ENCODE measurements around the gene LRBA. TPM values are rescaled to one million over a fixed set of nuclear protein-coding genes. Genes with fewer than 3 reads are reported as not detected.
"Not testable (repeated sequence)": the region's sequence is repeated elsewhere in the genome, so short reads cannot be mapped to it uniquely, and the experiment has no call there.

Gene LRBA
- total RNA-seq, 1 donor from 2014 or later, result 68.0 TPM

- Histone ChIP-seq H3K4me3 (no peak overlapping the region), H3K4me1 (no peaks in the 10 kb centered on the region), H3K9me3 (no peaks in the 10 kb centered on the region), H3K36me3 (no peaks in the 10 kb centered on the region), H3K27ac (no peak overlapping the region), H3K27me3 (no peaks in the 10 kb centered on the region)
- intact Hi-C loops (cut with DNase I), result no loop called here
- no peak for DNase-seq (ENCODE audit: extremely low spot score in 2 of 2)
- no peak for TF ChIP-seq POLR2A (IDR thresholded peaks at IDR 0.05)
- TF ChIP-seq POLR2AphosphoS5 (IDR thresholded peaks at IDR 0.05; ENCODE audit: insufficient read depth in 1 of 2, low read depth in 1 of 2), result no peak
- TF ChIP-seq CTCF (IDR thresholded peaks at IDR 0.05), result no peak
These were observed 20.8 kb upstream of the LRBA start for GRCh38 chr4:151035911-151036310.

GRCh38 chr4:151035328-151035727 is 20.2 kb upstream of the LRBA start:
- Histone ChIP-seq H3K4me1 (no peaks in the 10 kb centered on the region), H3K4me3 (no peak overlapping the region), H3K27me3 (no peaks in the 10 kb centered on the region), H3K36me3 (no peaks in the 10 kb centered on the region), H3K27ac (no peak overlapping the region), H3K9me3 (no peaks in the 10 kb centered on the region)
- no peak for DNase-seq (ENCODE audit: extremely low spot score in 2 of 2)
- no peak for TF ChIP-seq POLR2AphosphoS5 (IDR thresholded peaks at IDR 0.05; ENCODE audit: insufficient read depth in 1 of 2, low read depth in 1 of 2)
- no peak for TF ChIP-seq CTCF (IDR thresholded peaks at IDR 0.05)
- no peak for TF ChIP-seq POLR2A (IDR thresholded peaks at IDR 0.05)
- intact Hi-C loops (cut with DNase I), result no loop called here

GRCh38 chr4:151034829-151035228 is 19.7 kb upstream of the LRBA start:
- no peaks in the 10 kb centered on the region for H3K36me3 ChIP-seq
- DNase-seq (ENCODE audit: extremely low spot score in 2 of 2), result no peak
- intact Hi-C loops (cut with DNase I), result no loop called here

GRCh38 chr4:151031831-151032605 is 16.9 kb upstream of the LRBA start:
- no peak for TF ChIP-seq POLR2AphosphoS5 (IDR thresholded peaks at IDR 0.05; ENCODE audit: insufficient read depth in 1 of 2, low read depth in 1 of 2)
- no peak for TF ChIP-seq CTCF (IDR thresholded peaks at IDR 0.05)
- no peak for TF ChIP-seq POLR2A (IDR thresholded peaks at IDR 0.05)
- no peak for DNase-seq (ENCODE audit: extremely low spot score in 2 of 2)
- no peak overlapping the region for H3K4me3 ChIP-seq
- no peaks in the 10 kb centered on the region for H3K4me1 ChIP-seq
- H3K27me3 ChIP-seq, result no peaks in the 10 kb centered on the region
- H3K27ac ChIP-seq, result no peak overlapping the region
- intact Hi-C loops (cut with DNase I), result no loop called here
- H3K9me3 ChIP-seq, result no peaks in the 10 kb centered on the region
- H3K36me3 ChIP-seq, result no peaks in the 10 kb centered on the region

More at GRCh38 chr4:151034829-151035228, 19.7 kb upstream of the LRBA start:
- Histone ChIP-seq H3K4me1 (no peaks in the 10 kb centered on the region), H3K27me3 (no peaks in the 10 kb centered on the region), H3K27ac (no peak overlapping the region), H3K9me3 (no peaks in the 10 kb centered on the region), H3K4me3 (no peak overlapping the region)
- TF ChIP-seq POLR2A (IDR thresholded peaks at IDR 0.05), result no peak
- no peak for TF ChIP-seq CTCF (IDR thresholded peaks at IDR 0.05)
- no peak for TF ChIP-seq POLR2AphosphoS5 (IDR thresholded peaks at IDR 0.05; ENCODE audit: insufficient read depth in 1 of 2, low read depth in 1 of 2)

- Histone ChIP-seq H3K4me3 (no peak overlapping the region), H3K27me3 (no peaks in the 10 kb centered on the region), H3K27ac (no peak overlapping the region), H3K4me1 (no peaks in the 10 kb centered on the region), H3K36me3 (no peaks in the 10 kb centered on the region), H3K9me3 (no peaks in the 10 kb centered on the region)
- intact Hi-C loops (cut with DNase I), result no loop called here
- TF ChIP-seq CTCF (IDR thresholded peaks at IDR 0.05) (no peak), POLR2A (IDR thresholded peaks at IDR 0.05) (no peak), POLR2AphosphoS5 (IDR thresholded peaks at IDR 0.05; ENCODE audit: insufficient read depth in 1 of 2, low read depth in 1 of 2) (no peak)
- no peak for DNase-seq (ENCODE audit: extremely low spot score in 2 of 2)
These were observed 14.5 kb upstream of the LRBA start for GRCh38 chr4:151029537-151029936.

- H3K9me3 ChIP-seq; H3K4me3 ChIP-seq; DNase-seq (ENCODE audit: extremely low spot score in 2 of 2); H3K27me3 ChIP-seq; H3K27ac ChIP-seq; H3K36me3 ChIP-seq; H3K4me1 ChIP-seq; intact Hi-C loops (cut with DNase I): not testable (repeated sequence)
These were observed 13.9 kb upstream of the LRBA start for GRCh38 chr4:151029006-151029405.
